ENCODE results near the gene MMP27.

DNA sequence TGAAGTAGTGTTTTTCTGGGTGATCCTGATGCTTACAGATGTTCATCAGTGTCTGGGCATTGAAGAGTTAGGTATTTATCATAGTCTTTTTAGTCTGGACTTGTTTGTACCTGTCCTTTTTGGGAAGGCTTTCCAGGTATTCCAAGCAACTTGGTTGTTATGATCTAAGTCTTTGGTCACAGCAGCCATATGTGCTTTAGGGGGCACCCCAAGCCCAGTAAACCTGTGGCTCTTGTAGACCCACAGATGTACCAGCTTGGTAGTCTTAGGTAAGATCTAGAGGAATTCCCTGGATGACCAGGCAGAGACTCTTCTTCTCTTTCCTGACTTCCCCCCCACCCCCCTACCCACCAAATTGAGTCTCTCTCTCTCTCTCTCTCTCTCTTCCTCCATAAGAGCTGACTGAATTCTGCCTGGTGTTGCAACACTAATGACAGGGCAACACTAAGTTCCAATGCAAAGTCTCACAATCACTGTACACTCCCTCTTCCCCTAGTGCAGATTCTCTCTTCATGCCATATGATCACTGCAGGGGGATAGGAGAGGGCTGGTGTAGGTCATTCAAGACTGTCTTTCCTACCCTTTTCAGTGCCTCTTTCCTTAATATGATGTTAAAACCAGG lies 43.6 kb upstream of the MMP27 start:
- TF ChIP-seq, protein P1, sequence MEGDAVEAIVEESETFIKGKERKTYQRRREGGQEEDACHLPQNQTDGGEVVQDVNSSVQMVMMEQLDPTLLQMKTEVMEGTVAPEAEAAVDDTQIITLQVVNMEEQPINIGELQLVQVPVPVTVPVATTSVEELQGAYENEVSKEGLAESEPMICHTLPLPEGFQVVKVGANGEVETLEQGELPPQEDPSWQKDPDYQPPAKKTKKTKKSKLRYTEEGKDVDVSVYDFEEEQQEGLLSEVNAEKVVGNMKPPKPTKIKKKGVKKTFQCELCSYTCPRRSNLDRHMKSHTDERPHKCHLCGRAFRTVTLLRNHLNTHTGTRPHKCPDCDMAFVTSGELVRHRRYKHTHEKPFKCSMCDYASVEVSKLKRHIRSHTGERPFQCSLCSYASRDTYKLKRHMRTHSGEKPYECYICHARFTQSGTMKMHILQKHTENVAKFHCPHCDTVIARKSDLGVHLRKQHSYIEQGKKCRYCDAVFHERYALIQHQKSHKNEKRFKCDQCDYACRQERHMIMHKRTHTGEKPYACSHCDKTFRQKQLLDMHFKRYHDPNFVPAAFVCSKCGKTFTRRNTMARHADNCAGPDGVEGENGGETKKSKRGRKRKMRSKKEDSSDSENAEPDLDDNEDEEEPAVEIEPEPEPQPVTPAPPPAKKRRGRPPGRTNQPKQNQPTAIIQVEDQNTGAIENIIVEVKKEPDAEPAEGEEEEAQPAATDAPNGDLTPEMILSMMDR (IDR thresholded peaks at IDR 0.05) = no peak
- TF ChIP-seq POLR2A (IDR thresholded peaks at IDR 0.05) (no peak), POLR2AphosphoS5 (IDR thresholded peaks at IDR 0.05) (no peak)
